Stimulated activated CD4-positive, alpha-beta T cell treated with anti-CD3 and anti-CD28 coated beads, Interleukin-15, amount 100 ng/mL, for 24 hours (primary cell): Measurements from ENCODE around the gene DOK7.

Experiments
- DNase-seq: peaks from one replicate; pipeline ENCODE4 v3.0.0-alpha.2; 2020

DOK7 gene, protein sequence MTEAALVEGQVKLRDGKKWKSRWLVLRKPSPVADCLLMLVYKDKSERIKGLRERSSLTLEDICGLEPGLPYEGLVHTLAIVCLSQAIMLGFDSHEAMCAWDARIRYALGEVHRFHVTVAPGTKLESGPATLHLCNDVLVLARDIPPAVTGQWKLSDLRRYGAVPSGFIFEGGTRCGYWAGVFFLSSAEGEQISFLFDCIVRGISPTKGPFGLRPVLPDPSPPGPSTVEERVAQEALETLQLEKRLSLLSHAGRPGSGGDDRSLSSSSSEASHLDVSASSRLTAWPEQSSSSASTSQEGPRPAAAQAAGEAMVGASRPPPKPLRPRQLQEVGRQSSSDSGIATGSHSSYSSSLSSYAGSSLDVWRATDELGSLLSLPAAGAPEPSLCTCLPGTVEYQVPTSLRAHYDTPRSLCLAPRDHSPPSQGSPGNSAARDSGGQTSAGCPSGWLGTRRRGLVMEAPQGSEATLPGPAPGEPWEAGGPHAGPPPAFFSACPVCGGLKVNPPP

DNA sequence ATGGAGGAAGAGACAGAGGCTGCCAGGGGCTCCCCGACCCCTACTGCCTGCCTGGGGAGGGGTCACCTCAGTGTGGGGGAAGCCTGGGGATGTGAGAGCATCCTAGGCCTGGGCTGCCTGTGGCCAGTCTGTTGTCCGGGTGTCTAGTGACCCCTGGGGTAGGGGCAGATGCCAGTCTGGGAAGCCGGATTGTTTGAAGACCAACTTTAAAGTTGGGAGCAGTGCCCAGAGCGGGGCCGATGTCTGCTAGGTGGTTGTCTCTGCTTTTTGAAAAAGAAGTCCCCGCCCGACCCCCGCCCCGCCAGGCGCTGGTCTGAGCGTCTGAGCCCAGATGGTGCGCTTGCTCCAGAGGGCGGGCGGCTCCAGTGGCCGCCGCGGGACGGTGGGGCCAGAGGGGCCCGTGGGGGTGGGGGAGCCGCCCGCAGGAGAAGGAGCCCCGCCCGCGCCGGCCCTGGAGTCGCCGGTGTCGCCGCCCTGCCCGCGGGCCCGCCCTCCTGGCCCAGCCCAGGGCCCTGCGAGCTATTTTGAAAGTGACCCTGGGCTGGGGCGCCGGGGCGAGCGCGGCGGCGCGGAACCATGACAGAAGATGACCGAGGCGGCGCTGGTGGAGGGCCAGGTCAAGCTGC lies at the start of gene DOK7:
TSS of gene DOK7 (plus strand) at position 517 of the 626 bp plus-strand sequence. CDS start at position 587, 70 bp downstream.
- no peak for DNase-seq

DNA sequence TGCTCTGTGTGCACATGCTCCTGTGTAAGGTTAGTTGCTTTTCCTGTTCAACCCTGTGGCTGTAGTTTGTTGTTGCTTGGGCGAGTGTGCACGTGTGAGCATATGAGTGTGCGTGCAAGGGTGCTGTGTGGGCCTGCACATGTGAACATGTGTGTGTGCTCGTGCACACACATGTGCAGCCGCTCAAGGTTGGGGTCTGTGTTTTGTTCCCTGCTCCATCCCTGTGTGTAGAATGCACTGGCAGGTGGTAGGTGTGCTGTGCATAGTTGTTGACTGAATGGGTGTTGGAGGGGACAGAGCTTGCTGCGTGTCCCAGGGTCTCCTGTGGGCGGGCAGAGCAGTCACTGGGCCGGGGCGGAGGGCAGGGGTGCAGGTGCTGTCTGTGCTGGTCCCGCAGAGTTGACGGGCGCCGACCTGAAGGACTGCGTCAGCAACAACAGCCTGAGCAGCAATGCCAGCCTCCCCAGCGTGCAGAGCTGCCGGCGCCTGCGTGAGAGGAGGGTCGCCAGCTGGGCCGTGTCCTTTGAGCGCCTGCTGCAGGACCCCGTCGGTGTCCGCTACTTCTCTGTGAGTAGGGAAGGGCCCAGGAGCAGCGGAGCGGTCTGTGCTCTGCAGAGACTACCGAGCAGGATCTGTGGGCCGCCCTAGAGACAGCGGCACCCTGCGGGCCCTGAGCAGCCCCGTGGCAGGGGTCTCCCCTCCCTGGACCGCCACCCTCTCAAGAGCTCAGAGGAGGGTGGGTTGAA lies 49.3 kb upstream of the DOK7 start:
- no peak for DNase-seq

DNA sequence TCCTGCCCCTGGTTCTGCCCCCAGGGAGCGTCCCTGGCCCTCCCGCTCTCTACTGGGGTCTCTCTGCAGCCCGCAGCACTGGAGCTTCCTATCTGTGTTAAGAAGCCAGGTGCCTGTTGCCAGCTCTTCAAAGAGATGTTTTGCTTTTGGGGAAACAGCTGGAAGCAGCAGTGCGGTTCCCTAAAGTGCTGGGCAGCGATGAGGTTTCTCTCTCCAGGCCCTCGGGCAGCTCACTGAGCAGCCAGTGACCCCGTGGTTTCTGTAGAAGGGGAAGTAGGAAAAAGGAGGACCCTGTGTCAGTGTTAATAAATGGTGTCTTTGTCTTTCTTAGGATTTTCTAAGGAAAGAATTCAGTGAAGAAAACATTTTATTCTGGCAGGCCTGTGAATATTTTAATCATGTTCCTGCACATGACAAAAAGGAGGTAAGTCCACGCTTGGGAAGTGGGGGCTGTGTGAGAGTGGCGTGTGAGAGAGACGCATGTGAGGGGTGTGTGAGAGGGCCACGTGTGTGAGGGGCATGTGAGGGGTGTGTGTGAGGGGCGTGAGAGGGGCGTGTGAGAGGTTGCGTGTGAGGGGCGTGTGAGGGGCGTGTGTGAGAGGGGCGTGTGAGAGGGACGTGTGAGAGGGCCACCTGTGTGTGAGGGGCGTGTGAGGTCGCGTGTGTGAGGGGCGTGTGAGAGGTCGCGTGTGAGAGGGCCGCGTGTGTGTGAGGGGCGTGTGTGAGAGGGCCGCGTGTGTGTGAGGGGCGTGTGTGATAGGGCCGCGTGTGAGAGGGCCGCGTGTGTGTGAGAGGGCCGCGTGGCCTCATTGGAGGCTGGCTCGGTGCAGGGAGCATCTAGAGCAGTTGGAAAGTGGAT lies 48.5 kb upstream of the DOK7 start:
- no peak for DNase-seq

DNA sequence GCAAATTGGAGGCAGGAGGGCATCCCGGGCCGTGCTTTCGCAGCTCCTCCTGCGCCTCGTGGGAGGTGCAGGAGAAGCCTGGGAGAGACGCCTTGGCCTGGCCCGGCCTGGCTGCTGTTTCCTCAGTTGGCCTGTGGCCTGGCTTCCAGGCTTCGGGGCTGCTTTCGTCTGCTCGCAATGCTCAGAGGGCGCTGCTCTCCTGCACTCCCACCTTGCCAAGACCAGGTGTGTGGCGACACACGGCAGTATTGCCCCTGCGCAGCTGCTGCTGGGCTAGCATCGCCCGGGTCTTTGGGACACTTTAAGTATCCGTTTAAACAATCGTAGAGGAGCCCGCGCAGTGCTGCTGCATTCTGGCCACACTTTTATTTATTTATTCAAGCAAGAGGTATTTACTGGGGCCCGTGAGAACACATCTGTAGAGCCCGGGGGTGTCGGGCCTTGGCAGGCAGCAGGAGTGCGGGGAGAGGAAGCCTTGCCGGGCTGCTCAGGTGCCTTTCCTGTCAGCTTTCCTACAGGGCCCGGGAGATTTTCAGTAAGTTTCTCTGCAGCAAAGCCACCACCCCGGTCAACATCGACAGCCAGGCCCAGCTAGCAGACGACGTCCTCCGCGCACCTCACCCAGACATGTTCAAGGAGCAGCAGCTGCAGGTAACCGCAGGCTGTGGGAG lies 47.5 kb upstream of the DOK7 start:
- no peak for DNase-seq

DNA sequence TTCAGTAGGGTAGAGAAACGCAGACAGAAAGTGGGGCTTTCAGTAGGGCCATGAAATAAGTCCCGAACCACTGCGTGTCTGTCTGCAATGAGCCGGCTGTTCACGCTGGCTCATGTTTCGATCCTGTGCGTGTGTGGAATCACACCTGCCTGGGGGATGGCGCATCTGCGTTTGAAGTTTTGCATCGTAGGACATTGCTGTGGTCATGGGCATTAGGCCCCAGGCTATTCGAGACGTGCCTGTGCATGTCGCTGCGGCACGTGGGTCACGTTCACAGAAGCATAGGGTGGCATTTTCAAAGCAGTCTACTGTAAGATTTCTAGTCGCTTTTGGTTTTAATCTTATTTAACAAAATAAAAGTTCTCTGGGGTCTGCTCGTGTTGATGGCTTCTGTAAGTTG lies 46.8 kb upstream of the DOK7 start:
- DNase-seq: no peak

DNA sequence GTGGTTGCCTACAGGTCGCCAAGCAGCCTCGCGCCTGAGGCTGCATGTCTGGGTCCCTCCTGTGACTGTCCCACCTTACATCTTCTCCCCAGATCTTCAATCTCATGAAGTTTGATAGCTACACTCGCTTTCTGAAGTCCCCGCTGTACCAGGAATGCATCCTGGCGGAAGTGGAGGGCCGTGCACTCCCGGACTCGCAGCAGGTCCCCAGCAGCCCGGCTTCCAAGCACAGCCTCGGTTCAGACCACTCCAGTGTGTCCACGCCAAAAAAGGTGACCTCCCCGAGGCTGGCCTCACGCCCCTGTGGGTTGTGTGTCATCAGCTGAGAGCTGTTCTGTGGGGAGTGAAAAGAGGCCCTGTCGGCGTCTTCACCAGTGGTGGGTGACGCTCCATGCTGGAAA lies 46.3 kb upstream of the DOK7 start:
- DNase-seq: no peak

DNA sequence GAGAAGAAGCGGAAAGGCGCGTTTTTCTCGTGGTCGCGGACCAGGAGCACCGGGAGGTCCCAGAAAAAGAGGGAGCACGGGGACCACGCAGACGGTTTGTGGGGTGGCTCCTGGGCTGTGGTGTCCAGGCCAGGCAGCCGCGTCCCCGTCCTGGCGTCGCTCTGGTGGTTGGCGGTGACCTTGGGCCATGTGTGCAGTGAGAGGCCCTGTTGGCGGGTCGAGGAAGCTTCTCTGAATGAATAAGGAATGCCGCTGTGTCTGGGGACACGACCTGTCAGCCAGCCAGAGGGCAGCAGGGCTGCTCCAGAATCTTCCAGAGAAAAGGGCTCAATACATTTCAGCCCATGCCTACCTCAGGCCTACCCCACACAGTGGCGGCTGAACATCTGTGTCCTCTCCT lies 45.7 kb upstream of the DOK7 start:
- DNase-seq: no peak

DNA sequence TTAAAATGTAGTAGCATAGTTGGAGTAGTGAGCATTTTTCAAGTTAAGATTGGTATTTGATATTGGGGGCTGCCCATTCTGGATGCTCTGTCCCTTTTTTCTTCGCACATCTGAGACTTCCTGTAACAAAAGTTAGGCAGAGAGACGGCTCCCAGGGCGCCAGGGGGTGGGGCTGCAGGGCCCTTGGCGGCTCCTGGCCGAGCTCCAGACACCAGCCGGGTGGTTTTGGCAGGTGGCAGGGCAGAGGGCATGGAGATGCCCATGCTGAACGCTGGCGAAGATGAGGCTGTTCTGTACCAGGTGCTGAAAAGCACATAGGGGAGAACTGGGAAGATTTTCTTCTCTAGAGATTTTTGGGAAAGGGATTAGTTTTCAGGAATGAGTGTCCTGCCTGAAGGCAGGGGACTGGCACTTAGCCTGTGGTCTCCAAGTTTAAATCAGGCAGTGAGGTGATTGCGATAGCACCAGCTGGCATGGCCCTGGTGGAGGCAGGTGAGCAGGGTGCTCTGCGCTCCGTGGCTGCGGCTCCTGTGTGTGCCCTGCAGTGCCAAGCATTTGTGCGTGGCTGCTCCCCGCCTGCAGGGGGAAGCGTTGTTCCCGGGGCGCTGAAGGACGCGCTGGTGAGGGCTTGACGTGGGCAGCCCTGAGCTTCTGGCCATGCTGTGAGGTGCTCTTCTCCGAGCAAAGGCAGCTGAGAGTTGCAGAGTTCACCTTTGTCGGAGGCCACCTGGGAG lies 44.9 kb upstream of the DOK7 start:
- no peak for DNase-seq

DNA sequence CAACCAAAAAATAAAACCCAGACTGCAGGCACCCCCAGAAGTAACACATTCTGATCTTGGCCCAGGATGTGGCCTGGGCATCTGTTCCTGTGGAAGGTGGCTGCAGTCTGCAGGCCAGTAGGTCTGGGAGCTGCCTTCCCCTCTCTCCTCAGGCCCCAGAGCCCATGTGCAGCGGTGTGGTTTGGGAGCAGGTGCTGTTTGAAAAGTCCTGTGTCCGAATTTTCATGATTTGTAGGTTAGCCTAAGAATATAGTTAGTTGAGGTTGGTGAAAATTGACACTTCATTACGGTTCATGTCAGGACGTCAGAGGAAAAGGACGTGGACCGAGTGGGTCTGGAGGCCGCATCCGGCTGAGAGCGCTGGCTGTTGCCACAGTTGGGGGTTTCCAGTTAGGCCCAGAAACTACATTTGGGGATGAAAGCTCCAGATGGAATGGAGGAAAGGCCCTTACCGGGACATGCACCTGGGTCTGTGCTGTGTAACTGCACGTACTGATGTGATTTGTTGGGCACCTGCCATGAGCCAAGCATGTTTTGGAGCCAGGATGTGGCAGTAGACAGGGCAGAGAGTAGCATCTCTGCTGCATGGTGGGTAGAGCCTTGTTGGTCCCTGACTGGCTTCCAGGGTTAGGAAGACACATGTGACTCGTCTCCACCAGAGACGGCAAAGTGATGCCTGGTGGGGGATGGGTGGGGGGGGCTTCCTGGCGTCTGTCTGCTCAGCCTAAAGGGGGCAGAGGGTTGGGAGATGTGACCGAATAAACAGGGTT lies 43.1 kb upstream of the DOK7 start:
- no peak for DNase-seq

DNA sequence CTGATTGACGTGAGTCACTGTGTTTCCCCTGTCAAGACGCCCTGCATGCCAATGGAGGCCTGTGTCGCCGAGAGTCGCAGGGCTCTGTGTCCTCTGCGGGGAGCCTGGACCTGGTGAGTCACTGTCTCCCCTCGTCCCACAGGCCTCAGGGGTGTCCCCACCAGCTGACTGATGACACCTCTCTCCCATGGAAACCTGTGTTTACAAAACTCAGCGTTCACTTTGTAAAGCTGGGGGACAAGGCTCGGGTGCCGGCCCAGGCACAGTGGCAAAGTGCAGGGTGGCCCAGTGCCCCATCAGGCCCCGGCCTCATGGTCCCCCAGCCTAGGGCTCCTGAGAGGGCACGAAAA lies 42.5 kb upstream of the DOK7 start:
- no peak for DNase-seq

DNA sequence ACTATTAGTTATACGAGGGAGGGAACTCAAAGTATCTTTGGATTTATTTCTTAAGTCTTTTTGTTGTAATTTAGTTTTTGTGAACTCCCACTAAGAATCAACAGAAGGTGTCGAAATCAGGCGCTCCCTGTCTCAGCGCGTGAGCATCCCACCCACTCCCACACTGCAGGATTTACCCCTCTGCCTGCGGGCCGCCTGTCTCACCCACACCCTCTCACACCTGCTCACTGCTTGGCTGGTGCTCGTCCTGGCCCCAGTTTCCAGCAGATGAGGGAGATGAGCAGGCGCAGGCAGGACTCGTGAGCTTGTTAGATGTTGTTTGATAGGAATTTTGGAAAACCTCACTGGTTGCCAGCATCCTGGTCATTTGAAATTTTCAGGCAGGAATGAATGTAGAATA lies 42.1 kb upstream of the DOK7 start:
- DNase-seq: no peak

DNA sequence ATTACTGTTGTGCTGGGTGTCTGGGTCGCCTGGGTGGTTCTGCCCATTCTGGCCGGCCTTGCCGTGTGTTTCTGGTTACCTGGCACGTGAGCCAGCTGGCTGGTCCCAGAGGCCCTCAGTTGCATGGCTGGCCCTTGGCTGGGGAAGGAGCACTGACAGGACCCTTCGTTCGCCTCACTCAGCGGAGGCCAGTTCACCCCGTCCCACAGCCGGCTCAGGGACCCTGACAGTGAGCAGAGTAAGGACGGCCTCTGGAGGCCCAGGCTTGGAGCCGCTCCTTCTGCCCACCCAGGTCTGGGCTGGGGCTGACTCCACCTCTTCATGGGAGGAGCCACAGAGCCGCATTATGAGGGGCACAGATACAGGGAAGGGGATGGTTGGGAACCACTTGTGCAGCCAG lies 41.6 kb upstream of the DOK7 start:
- DNase-seq: no peak

DNA sequence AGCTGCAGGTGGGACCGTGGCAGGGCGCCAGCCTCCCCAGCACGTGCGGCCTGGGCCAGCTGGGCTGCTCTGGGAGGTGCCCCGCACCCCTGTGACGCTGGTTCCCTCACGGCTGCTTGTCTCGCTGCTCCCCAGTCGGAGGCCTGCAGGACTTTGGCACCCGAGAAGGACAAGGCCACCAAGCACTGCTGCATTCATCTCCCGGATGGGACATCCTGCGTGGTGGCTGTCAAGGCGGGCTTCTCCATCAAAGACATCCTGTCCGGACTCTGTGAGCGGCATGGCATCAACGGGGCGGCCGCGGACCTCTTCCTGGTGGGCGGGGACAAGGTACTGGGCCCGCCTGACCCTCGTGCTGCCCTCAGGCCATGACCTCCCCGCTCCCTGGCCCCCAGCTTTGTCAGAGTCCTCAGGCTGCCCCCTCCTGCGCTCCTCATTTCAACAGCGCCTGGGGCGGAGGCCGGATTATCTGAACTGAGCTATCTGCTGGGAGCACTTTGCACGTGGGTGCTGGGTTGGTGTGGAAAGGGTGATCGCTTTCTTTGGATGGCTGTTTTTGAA lies 40.8 kb upstream of the DOK7 start:
- no peak for DNase-seq

DNA sequence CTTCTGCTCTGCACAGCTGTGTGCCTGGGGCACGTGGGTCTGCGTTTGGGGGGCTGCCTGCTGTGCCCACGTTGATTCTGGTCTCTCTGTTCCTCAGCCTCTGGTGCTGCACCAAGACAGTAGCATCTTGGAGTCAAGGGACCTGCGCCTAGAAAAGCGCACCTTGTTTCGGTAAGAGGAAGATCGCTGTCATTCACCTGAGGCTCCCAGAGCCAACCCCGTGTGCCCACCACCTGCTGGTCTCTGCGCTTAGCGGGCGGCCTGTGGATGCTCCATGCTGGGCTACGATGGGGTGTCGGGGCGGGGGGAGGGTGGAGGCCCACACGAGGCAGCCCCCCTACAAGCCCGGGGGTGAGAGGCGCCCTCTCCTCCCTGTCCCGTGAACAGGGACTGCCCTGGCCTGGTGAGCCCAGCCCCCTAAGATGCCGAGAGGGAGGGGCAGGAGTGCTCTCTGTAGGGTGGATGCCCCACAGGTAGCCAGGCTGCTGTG lies 40.3 kb upstream of the DOK7 start:
- no peak for DNase-seq

DNA sequence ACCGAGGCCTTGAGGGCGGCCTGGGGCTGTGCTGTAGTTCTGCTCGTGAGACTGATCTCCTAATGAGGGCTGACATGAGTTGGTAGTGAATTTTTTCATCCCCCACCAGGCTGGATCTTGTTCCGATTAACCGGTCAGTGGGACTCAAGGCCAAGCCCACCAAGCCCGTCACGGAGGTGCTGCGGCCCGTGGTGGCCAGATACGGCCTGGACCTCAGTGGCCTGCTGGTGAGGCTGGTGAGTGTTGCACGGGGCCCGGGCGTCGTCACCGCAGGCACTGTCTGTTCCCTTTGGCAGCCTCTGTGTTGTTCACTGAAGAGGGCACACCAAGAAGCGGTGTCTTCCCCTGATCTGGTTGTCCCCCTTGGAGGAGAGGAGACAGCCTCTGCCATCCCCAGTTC lies 39.7 kb upstream of the DOK7 start:
- DNase-seq: no peak

DNA sequence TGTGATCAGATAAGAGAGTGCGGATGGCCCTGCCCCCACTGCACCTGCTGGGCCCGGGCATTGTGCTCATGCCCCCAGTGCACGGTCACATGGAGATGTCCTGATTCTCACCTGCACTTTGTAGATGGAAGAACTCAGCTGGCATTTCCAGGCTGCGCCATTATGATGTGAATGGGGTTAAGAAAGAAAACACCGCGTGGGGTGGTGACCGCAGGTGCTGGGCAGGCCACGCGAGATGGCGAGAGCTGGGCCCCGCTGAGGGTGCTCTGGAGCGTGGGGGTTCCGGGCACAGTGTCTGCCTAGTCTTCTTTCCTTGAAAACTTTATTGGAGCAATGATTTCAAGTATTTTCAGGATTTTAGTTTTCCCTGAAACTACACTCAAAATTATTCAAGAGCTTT lies 39.2 kb upstream of the DOK7 start:
- DNase-seq: no peak

DNA sequence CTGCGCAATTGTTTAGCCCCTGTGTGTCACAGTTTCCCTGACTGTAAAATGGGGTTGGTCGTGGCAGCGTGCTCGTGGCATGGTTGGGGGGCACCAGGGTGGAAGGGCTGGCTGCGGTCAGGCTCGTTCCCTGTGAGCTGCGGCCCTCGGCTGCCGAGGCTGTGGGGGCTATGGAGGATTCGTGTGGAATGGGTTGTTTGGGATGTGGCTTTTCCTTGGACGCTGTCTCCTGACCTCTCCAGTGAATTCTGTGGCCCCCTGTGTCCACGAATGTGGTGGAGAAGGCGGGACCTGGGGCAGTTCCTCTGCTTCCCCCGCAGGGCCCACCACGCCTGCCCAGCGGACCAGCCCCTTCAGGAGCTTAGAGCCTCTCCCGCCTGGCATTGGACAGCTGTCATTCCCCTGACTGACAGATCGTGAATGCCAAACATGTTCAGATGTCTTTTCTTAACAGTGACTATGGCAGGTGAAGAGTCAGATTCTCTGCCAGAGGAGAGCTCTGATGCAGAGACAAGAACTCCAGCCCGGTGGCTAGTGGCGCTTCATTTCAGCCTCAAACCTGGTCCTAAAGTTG lies 38.5 kb upstream of the DOK7 start:
- DNase-seq: no peak

DNA sequence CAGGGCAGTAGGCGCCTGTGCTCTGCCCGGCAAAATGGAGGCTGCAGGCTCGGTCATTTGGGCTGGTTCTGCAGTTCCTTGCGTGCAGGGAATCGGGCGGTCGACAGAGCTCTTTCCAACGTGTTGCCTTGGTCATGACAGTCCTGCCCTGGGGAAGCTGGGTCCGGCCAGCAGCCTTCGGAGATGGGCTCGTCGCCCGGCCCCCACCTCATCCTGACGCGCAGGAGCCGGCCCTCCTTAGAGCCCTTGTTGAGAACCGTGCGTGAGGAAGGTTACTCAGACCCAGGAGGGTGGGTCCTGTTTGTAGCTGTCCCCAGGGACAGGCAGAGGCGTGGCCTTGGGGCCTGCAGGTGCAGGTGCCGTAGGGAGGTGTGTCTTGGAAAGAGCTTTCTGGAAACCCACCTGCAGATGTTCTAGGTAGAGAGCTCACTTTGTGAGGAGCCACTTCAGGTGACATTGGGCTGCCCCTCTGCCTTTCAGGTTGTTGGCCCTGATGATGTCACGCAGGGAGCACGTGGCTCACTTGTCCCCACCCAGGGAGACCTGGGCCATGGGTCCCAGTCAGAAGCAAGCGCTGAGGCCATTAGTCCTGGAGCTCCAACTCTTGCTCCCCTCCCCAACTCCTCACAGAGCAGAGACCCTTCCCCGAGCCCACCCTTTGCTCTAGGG lies 36.5 kb upstream of the DOK7 start:
- no peak for DNase-seq

DNA sequence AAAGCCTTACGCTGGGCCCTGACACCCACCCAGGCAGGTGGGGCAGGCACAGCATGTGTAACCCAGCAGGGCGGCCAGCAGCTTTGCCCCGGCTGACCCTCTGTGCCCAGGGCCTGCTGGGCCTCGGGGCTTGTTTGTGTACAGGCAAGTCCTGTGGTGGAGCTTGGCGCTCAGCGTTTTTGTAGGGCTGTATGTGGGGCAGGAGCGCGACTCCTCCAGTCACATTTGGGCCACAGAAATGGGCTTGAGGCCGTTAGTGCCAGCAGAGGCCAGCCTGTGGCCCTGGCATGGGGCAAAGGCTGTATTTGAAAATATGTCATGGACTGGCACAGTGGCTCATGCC lies 36.0 kb upstream of the DOK7 start:
- no peak for DNase-seq
